ENCODE results near the gene SYNE4.
A peak's percentile ranks its signal among the peaks of the same experiment; 100 is the strongest.

Gene SYNE4

DNA sequence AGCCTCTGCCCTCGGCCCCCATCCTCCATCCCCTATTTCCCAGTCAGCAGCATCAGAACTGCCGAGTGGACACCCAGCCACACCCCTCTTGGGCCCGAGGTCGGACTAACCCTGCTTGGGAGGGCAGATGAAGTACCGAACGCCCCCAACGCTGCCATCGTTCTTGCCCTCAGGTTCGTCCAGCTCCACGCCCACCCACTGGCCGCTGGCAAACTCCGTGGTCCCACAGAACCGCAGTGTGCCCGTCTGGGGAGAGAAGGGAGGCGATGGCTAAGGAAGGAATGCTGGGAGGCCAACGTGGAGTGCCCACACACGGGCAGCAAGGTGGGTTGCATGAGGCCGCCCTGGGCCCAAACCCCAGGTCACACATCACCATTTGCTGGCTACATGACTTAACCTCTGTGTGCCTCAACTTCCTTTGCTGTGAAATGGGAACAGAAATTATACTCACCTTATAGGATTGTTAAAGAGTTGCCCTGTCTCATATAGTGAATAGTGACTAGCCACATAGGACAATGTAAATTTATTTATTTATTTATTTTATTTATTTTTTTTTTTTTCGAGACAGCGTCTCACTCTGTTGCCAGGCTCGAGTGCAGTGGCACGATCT, 10.6 kb upstream of the SYNE4 start:
- WGBS, result 94% methylated on average over 21 of the region's 22 CpGs
- Histone ChIP-seq H3K36me3 (ENCODE audit: insufficient read depth, low read length) (peaks cover 44% of the 10 kb centered on the region), H3K9ac (ENCODE audit: low read depth, low read length) (no peak overlapping the region), H3K4me3 (ENCODE audit: low read length) (no peak overlapping the region), H3K4me1 (ENCODE audit: insufficient read depth, low read length) (no peaks in the 10 kb centered on the region), H3K27ac (ENCODE audit: low read depth, low read length) (no peak overlapping the region), H3K27me3 (ENCODE audit: insufficient read depth, low read length) (no peaks in the 10 kb centered on the region), H3K9me3 (ENCODE audit: insufficient read depth, low read depth, low read length) (no peaks in the 10 kb centered on the region)

DNA sequence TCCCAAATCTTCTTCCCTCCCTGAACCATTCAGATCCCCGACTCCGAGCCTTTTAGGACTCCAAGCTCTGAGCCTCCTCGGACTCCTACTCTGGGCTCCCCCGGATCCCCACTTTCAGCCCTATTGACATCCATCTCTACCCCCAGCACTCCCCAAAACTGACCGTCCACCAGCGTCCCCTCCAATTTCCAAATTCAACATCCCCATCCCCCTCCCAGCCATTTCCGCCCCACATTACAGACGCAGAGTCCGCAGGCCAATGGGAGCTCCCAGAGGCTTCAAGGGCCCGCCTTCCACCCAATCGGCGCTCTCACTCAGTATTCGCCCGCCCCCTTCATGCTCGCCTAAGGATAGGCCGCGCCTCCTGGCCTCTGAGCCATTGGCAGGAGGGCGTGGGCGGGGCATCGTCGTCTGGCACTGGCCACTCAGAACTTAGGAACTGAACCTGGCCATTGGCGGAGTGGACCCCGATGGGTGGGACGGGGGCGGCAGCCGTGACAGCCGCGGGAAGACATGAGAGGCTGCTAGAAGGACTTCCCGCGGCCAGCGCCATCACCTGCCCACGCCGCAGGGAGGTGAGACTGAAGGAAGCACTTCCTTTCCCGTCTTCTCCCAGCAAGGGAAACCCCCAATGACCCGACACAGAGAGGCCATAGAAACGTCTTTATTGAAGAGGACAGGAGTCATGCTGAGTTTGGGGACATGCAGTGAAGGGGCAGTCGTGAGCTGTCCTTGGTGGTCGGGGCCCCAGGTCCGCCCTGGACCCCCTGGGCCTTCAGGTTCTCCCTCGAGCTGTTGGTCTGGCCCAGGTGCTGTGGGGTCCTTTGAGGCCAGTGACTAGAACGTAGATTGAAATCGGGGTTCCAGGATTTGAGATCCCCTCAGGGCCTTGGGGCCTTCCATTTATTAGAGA, 5.7 kb upstream of the SYNE4 start, which contains the start of gene ALKBH6:
Gene ALKBH6 (minus strand): TSS at position 202 of the 913 bp plus-strand sequence. CDS start 816 bp downstream, outside the sequence.
- H3K27me3 ChIP-seq (ENCODE audit: insufficient read depth, low read length), result no peaks in the 10 kb centered on the region
- 2% methylated on average over 42 of the region's 42 CpGs for WGBS
- H3K36me3 ChIP-seq (ENCODE audit: insufficient read depth, low read length), result peaks cover 11% of the 10 kb centered on the region; the same call in 1 of the 2 replicates
- peak within 1 kb of the TSS; percentile 92 for H3K4me3 ChIP-seq (ENCODE audit: low read length)
- peaks cover 4% of the 10 kb centered on the region; the same call in 1 of the 2 replicates for H3K4me1 ChIP-seq (ENCODE audit: insufficient read depth, low read length)
- peak within 1 kb of the TSS; percentile 77 for H3K9ac ChIP-seq (ENCODE audit: low read depth, low read length)
- no peak within 1 kb of the TSS; the same call in 1 of the 2 replicates for H3K27ac ChIP-seq (ENCODE audit: low read depth, low read length)
- no peaks in the 10 kb centered on the region for H3K9me3 ChIP-seq (ENCODE audit: insufficient read depth, low read depth, low read length)

- Histone ChIP-seq H3K27ac (ENCODE audit: low read depth, low read length) (no peak overlapping the region; the same call in 1 of the 2 replicates), H3K36me3 (ENCODE audit: insufficient read depth, low read length) (peaks cover 8% of the 10 kb centered on the region; the same call in 1 of the 2 replicates), H3K4me3 (ENCODE audit: low read length) (peak overlapping the region; percentile 92), H3K4me1 (ENCODE audit: insufficient read depth, low read length) (peaks cover 6% of the 10 kb centered on the region; the same call in 1 of the 2 replicates), H3K9ac (ENCODE audit: low read depth, low read length) (peak overlapping the region; percentile 77), H3K27me3 (ENCODE audit: insufficient read depth, low read length) (no peaks in the 10 kb centered on the region), H3K9me3 (ENCODE audit: insufficient read depth, low read depth, low read length) (no peaks in the 10 kb centered on the region)
- 28% methylated on average over 14 of the region's 15 CpGs for WGBS
These were observed 4.8 kb upstream of the SYNE4 start for GRCh38 chr19:36013280-36014011.

DNA sequence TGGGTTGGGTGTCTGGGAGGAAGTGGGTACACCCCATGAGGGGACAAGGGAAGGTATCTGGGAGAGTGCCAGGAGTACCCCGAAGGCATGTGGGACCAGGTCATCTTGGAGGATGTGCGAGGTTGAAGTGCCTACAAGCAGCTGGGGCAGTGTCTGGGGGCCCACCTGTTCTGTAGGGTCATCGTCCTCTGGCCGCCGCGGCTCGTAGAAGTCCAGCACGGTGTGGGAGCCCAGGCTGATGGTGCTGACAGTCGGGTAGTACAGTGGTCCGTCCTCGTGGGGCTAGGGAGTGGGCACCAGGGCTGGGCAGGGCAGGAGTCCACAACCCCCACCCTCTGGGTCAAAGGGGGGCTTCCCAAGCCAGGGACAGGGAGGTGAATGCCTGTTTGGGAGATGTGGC, 1.8 kb upstream of the SYNE4 start:
- no peak overlapping the region for H3K27ac ChIP-seq (ENCODE audit: low read depth, low read length)
- H3K9me3 ChIP-seq (ENCODE audit: insufficient read depth, low read depth, low read length), result no peaks in the 10 kb centered on the region
- peaks cover 6% of the 10 kb centered on the region; the same call in 1 of the 2 replicates for H3K4me1 ChIP-seq (ENCODE audit: insufficient read depth, low read length)
- H3K9ac ChIP-seq (ENCODE audit: low read depth, low read length), result no peak overlapping the region
- no peak overlapping the region for H3K4me3 ChIP-seq (ENCODE audit: low read length)
- H3K36me3 ChIP-seq (ENCODE audit: insufficient read depth, low read length), result peaks cover under 1% of the 10 kb centered on the region; the same call in 1 of the 2 replicates
- H3K27me3 ChIP-seq (ENCODE audit: insufficient read depth, low read length), result no peaks in the 10 kb centered on the region
- 95% methylated on average over 11 of the region's 11 CpGs for WGBS

GRCh38 chr19:36009633-36010379, 1.2 kb upstream of the SYNE4 start:
- peaks cover 6% of the 10 kb centered on the region; the same call in 1 of the 2 replicates for H3K36me3 ChIP-seq (ENCODE audit: insufficient read depth, low read length)
- 62% methylated on average over 15 of the region's 15 CpGs for WGBS
- peaks cover 6% of the 10 kb centered on the region; the same call in 1 of the 2 replicates for H3K4me1 ChIP-seq (ENCODE audit: insufficient read depth, low read length)
- 0 out of 2 replicates have a peak overlapping the region, but pooled peaks have one; percentile 77 for H3K9ac ChIP-seq (ENCODE audit: low read depth, low read length)
- peak overlapping the region; percentile 76 for H3K4me3 ChIP-seq (ENCODE audit: low read length)
- H3K9me3 ChIP-seq (ENCODE audit: insufficient read depth, low read depth, low read length), result no peaks in the 10 kb centered on the region
- H3K27me3 ChIP-seq (ENCODE audit: insufficient read depth, low read length), result no peaks in the 10 kb centered on the region
- H3K27ac ChIP-seq (ENCODE audit: low read depth, low read length), result no peak overlapping the region

DNA sequence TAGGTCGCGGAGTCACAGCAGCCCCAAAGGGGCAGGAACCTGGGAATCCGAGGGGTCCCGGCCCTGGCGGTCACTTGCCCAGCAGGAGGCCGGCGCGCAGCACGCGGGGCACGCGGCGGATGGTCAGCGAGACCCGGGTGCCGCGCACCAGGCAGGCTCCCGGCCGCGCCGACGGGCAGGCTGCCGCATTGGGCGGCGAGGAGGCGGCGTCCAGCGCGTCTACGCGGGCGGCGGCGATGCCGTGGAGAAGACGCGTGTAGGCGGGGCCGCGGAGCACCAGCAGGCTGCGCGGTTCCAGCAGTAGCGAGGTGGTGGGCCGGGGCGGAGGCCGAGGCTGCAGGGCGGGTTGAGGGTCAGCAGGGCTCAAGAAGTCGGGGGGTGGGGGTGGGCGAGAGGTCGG, 607 bp upstream of the SYNE4 start:
- WGBS, result 2% methylated on average over 50 of the region's 50 CpGs
- peaks cover 6% of the 10 kb centered on the region; the same call in 1 of the 2 replicates for H3K36me3 ChIP-seq (ENCODE audit: insufficient read depth, low read length)
- H3K27ac ChIP-seq (ENCODE audit: low read depth, low read length), result no peak overlapping the region
- H3K9me3 ChIP-seq (ENCODE audit: insufficient read depth, low read depth, low read length), result no peaks in the 10 kb centered on the region
- H3K9ac ChIP-seq (ENCODE audit: low read depth, low read length), result peak overlapping the region; percentile 77
- H3K27me3 ChIP-seq (ENCODE audit: insufficient read depth, low read length), result no peaks in the 10 kb centered on the region
- H3K4me3 ChIP-seq (ENCODE audit: low read length), result peak overlapping the region; percentile 76
- peaks cover 6% of the 10 kb centered on the region; the same call in 1 of the 2 replicates for H3K4me1 ChIP-seq (ENCODE audit: insufficient read depth, low read length)

DNA sequence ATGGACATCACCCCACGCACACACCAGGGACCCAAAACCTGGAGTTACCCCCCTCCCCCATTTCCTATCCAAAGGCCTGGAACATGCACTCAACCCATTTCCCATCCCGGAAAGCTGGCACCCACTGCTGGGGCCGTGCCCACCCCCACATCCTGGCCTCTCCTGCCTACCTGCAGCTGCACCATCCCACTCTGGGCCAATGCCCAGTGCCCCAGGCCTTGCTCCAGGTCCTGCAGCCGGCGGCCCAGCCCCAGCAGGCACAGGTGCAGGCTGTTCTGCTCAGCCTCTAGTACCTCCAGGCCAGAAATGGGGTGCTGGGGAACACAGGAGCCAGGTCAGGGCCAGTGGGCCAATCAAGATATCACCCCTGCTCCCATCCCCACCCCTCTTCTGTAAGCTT, 1.7 kb downstream of the SYNE4 start:
- Histone ChIP-seq H3K27me3 (ENCODE audit: insufficient read depth, low read length) (no peaks in the 10 kb centered on the region), H3K9me3 (ENCODE audit: insufficient read depth, low read depth, low read length) (no peaks in the 10 kb centered on the region), H3K36me3 (ENCODE audit: insufficient read depth, low read length) (peaks cover 17% of the 10 kb centered on the region; the same call in 1 of the 2 replicates), H3K27ac (ENCODE audit: low read depth, low read length) (no peak overlapping the region), H3K4me3 (ENCODE audit: low read length) (no peak overlapping the region), H3K4me1 (ENCODE audit: insufficient read depth, low read length) (peaks cover 6% of the 10 kb centered on the region; the same call in 1 of the 2 replicates), H3K9ac (ENCODE audit: low read depth, low read length) (no peak overlapping the region)
- WGBS, result 91% methylated on average over 5 of the region's 5 CpGs

DNA sequence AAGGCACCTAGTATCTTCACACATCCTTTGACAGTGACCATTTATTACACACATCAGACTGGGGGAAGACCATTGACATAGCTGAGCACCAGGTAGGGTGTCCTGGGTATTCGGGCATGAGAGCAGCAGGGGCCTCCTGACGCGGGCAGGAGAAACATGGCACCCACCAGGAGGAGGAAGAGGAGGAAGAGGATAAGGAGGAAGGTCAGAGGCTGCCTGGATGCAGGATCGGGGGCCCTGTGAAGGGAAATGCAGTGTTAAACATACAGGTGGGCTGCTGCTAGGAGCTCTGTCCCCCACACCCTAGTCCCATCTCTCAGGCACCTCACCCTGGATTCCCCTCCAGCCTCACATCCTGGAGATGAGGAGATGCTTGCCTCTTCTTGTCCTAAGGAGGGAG, 5.3 kb downstream of the SYNE4 start:
- H3K27me3 ChIP-seq (ENCODE audit: insufficient read depth, low read length), result no peaks in the 10 kb centered on the region
- no peaks in the 10 kb centered on the region for H3K9me3 ChIP-seq (ENCODE audit: insufficient read depth, low read depth, low read length)
- 96% methylated on average over 4 of the region's 4 CpGs for WGBS
- H3K4me1 ChIP-seq (ENCODE audit: insufficient read depth, low read length), result no peaks in the 10 kb centered on the region
- no peak overlapping the region for H3K27ac ChIP-seq (ENCODE audit: low read depth, low read length)
- no peak overlapping the region for H3K4me3 ChIP-seq (ENCODE audit: low read length)
- no peak overlapping the region for H3K9ac ChIP-seq (ENCODE audit: low read depth, low read length)
- peaks cover 17% of the 10 kb centered on the region; the same call in 1 of the 2 replicates for H3K36me3 ChIP-seq (ENCODE audit: insufficient read depth, low read length)

DNA sequence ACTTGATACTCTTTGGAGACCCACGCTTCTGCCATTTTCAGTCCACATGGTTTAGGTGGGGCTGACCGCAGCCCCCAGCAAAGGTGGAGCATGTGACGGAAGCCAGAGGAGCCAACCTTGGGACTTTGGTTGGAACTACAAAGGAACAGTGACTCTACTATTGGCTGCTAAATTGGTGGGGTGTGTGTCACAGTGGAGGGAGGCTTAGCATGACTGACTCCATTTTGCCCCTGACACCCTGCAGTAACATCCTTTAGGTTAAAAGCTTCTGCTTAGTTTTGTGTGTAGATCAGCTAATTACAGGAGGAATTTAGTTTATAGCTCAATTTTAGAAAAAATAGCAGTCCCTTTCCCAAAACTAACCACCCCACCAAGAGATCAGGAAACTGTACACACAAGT, 7.0 kb downstream of the SYNE4 start:
- H3K4me1 ChIP-seq (ENCODE audit: insufficient read depth, low read length), result no peaks in the 10 kb centered on the region
- H3K27ac ChIP-seq (ENCODE audit: low read depth, low read length), result no peak overlapping the region
- 93% methylated on average over 3 of the region's 3 CpGs for WGBS
- no peaks in the 10 kb centered on the region for H3K9me3 ChIP-seq (ENCODE audit: insufficient read depth, low read depth, low read length)
- H3K27me3 ChIP-seq (ENCODE audit: insufficient read depth, low read length), result no peaks in the 10 kb centered on the region
- no peak overlapping the region for H3K9ac ChIP-seq (ENCODE audit: low read depth, low read length)
- H3K4me3 ChIP-seq (ENCODE audit: low read length), result no peak overlapping the region
- peaks cover 17% of the 10 kb centered on the region; the same call in 1 of the 2 replicates for H3K36me3 ChIP-seq (ENCODE audit: insufficient read depth, low read length)

DNA sequence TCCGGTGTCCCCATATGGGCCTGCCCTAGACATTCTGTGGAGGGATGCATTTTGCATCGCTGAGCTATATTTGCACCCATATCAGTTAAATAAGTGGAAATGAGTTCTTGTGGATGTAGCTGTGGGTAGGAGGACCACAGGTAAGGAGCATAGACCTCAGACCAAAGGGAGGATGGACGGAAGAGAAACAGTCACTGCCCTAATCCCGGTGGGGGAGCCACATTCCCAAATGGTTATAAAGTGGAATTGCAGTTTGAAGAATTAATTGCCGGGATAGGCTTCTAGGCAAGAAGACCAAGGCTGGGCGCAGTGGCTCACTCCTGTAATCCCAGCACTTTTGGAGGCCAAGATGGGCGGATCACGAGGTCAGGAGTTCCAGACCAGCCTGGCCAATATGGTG, 11.8 kb downstream of the SYNE4 start:
- 92% methylated on average over 7 of the region's 8 CpGs for WGBS
- Histone ChIP-seq H3K9me3 (ENCODE audit: insufficient read depth, low read depth, low read length) (no peaks in the 10 kb centered on the region), H3K27ac (ENCODE audit: low read depth, low read length) (no peak overlapping the region), H3K27me3 (ENCODE audit: insufficient read depth, low read length) (no peaks in the 10 kb centered on the region), H3K4me1 (ENCODE audit: insufficient read depth, low read length) (no peaks in the 10 kb centered on the region), H3K9ac (ENCODE audit: low read depth, low read length) (no peak overlapping the region), H3K4me3 (ENCODE audit: low read length) (no peak overlapping the region), H3K36me3 (ENCODE audit: insufficient read depth, low read length) (no peaks in the 10 kb centered on the region; the same call in 1 of the 2 replicates)

All from HUES64 (cell line).